C4-2B (cell line): ENCODE data around the gene RPTOR.

Source experiments
- ZFX ChIP-seq: fragments of 450-650 bp; IDR thresholded peaks from 2 replicates; pipeline ENCODE4 v1.6.1; 2017
- TF ChIP-seq, protein P1 (sequence below): fragments of 450-650 bp; conservative IDR thresholded peaks from 2 replicates; pipeline ENCODE4 v1.5.1; 2017; ENCODE audit warnings: mild to moderate bottlenecking

DNA sequence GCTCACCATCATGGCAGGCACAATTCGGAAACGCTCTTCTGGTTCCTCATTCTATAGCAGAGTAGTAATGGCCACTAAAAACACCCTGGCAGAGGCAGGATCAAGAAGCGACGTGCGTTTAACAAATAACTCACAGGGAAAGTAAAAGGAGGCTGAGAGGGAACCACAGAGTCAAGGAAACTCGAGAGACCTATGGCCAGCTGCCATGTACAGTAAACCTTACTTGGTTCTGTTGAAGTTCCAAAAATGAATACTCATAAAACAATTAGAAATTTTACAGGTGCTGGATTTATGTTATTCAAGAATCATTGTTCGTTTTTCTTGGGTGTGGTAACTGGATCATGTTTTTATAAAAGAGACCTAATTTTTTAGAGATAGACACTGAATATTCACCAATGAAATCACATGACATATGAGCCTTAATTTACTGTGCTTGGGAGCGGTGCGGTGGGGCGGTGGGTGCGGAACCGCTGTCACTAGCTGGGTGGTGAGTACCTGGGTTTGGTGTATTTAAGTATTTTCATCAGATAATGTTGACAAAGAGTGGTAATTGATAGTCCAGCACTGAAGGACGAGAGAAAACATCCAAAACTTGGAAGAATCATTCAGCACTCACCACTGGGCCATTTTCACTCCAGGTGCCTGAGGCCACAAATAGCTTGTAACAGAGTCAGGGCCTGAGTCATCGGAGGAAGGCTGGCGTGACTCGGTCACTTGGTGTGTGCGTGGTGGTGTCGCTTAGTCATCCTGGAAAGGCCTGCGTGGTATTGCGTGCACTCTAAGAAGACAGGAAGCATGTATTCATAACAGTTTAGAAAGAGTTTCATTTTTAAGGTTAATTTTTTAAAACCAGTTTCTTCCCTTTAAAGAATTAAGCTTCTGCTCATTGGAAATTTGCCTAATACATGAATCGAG lies 311.6 kb downstream of the RPTOR start:
- no peak for TF ChIP-seq ZFX
- TF ChIP-seq, protein P1, sequence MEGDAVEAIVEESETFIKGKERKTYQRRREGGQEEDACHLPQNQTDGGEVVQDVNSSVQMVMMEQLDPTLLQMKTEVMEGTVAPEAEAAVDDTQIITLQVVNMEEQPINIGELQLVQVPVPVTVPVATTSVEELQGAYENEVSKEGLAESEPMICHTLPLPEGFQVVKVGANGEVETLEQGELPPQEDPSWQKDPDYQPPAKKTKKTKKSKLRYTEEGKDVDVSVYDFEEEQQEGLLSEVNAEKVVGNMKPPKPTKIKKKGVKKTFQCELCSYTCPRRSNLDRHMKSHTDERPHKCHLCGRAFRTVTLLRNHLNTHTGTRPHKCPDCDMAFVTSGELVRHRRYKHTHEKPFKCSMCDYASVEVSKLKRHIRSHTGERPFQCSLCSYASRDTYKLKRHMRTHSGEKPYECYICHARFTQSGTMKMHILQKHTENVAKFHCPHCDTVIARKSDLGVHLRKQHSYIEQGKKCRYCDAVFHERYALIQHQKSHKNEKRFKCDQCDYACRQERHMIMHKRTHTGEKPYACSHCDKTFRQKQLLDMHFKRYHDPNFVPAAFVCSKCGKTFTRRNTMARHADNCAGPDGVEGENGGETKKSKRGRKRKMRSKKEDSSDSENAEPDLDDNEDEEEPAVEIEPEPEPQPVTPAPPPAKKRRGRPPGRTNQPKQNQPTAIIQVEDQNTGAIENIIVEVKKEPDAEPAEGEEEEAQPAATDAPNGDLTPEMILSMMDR = no peak
